Mucosa of descending colon (tissue), 3 donors: ENCODE results near the gene GSTO1. TPM values are rescaled to one million over a fixed set of nuclear protein-coding genes. Genes with fewer than 3 reads are reported as not detected.
"Not testable (repeated sequence)": the region's sequence is repeated elsewhere in the genome, so short reads cannot be mapped to it uniquely, and the experiment has no call there.

Experiments used
- ATAC-seq: fragments of 200-7000 bp; cut with Tn5 transposase; one replicate; pipeline ENCODE4 v1.9.1; 2020; ENCODE audit warnings: mild to moderate bottlenecking, moderate library complexity
- DNase-seq, 3 donors: peaks; one replicate each; pipeline ENCODE4 v3.0.0-alpha.2; 2020
- H3K36me3 ChIP-seq: fragments of 200-600 bp; one replicate; pipeline ENCODE4 v1.8.0; 2021; ENCODE audit warnings: low read depth, mild to moderate bottlenecking
- H3K4me1 ChIP-seq: fragments of 200-600 bp; one replicate; pipeline ENCODE4 v1.8.0; 2021; ENCODE audit warnings: low read depth, mild to moderate bottlenecking
- H3K4me3 ChIP-seq: fragments of 200-600 bp; one replicate; pipeline ENCODE4 v1.8.0; 2021; ENCODE audit warnings: mild to moderate bottlenecking
- H3K9me3 ChIP-seq: fragments of 200-600 bp; one replicate; pipeline ENCODE4 v1.8.0; 2021; ENCODE audit warnings: mild to moderate bottlenecking
- CTCF ChIP-seq: fragments of 200-600 bp; IDR thresholded peaks from one replicate; pipeline ENCODE4 v1.8.0; 2022; ENCODE audit warnings: antibody characterized with exemption, mild to moderate bottlenecking
- intact Hi-C, 2 donors: fragments of 100-400 bp; cut with DNase I in 1 of 2; cut with micrococcal nuclease in 1 of 2; formaldehyde crosslinking; loops; one replicate each; pipeline versions ENCODE4 v1.11.0 to v1.11.1; 2022; cut with DNase I, micrococcal nuclease
- total RNA-seq, 3 donors: library from RNA; stranded (reverse); fragmentation: NEBNext Ultra II Directional in 2 of 3; extraction: Animal tissue kit (Norgen Biotek cat#: 25700) in 2 of 3; gene quantifications; one replicate each; pipeline versions ENCODE4 v1.2.1 to v1.2.4, GENCODE V29; 2021 to 2023
- donor health status: DM: no; HTN: no; CAD: no; lungs with moderate emphysema.
- donor health status: DM: no; HTN: no; CAD: no.
- donor health status: DM: no; HTN: yes; CAD: no.

The GSTO1 gene
- total RNA-seq, 3 donors from 2014 or later, result 60.1 to 73.9 (median 62.9) TPM

GRCh38 chr10:104233817-104234216, 20.9 kb upstream of the GSTO1 start:
- H3K9me3 ChIP-seq, result no peaks in the 10 kb centered on the region
- no peaks in the 10 kb centered on the region for H3K36me3 ChIP-seq
- no peak for ATAC-seq
- TF ChIP-seq CTCF, result no peak
- no peak overlapping the region for H3K4me3 ChIP-seq
- no peak for DNase-seq
- no peaks in the 10 kb centered on the region for H3K4me1 ChIP-seq
- intact Hi-C loops, result no loop called here

GRCh38 chr10:104234934-104235333, 19.8 kb upstream of the GSTO1 start:
- DNase-seq, result no peak
- H3K4me3 ChIP-seq, result no peak overlapping the region
- no peak for TF ChIP-seq CTCF
- H3K9me3 ChIP-seq, result no peaks in the 10 kb centered on the region
- ATAC-seq, result no peak
- no peaks in the 10 kb centered on the region for H3K36me3 ChIP-seq
- intact Hi-C loops, result no loop called here
- no peaks in the 10 kb centered on the region for H3K4me1 ChIP-seq

GRCh38 chr10:104235801-104236200, 18.9 kb upstream of the GSTO1 start:
- intact Hi-C loops, result no loop called here
- H3K9me3 ChIP-seq, result no peaks in the 10 kb centered on the region
- no peaks in the 10 kb centered on the region for H3K36me3 ChIP-seq
- no peak for TF ChIP-seq CTCF
- H3K4me1 ChIP-seq, result no peaks in the 10 kb centered on the region
- H3K4me3 ChIP-seq, result no peak overlapping the region
- DNase-seq, result no peak
- no peak for ATAC-seq

- no peak for DNase-seq
- ATAC-seq, result no peak
- no peaks in the 10 kb centered on the region for H3K9me3 ChIP-seq
- intact Hi-C loops, result no loop called here
- no peaks in the 10 kb centered on the region for H3K4me1 ChIP-seq
- no peaks in the 10 kb centered on the region for H3K36me3 ChIP-seq
- no peak overlapping the region for H3K4me3 ChIP-seq
- TF ChIP-seq CTCF, result no peak
Observed at GRCh38 chr10:104240078-104240477, 14.6 kb upstream of the GSTO1 start.

- DNase-seq, result no peak
- intact Hi-C loops, result no loop called here
- no peaks in the 10 kb centered on the region for H3K4me1 ChIP-seq
- TF ChIP-seq CTCF, result no peak
- no peak for ATAC-seq
- peaks cover 4% of the 10 kb centered on the region for H3K9me3 ChIP-seq
- H3K36me3 ChIP-seq, result no peaks in the 10 kb centered on the region
- H3K4me3 ChIP-seq, result no peak overlapping the region
Observed at GRCh38 chr10:104242545-104242944, 12.1 kb upstream of the GSTO1 start.

GRCh38 chr10:104243009-104243408, 11.7 kb upstream of the GSTO1 start:
- H3K9me3 ChIP-seq, H3K4me1 ChIP-seq, ATAC-seq, H3K4me3 ChIP-seq, H3K36me3 ChIP-seq, intact Hi-C loops, DNase-seq: not testable (repeated sequence)
